Activated CD8-positive, alpha-beta T cell treated with anti-CD3 and anti-CD28 coated beads, Interleukin-2, amount 10 ng/mL, durations not matched to agents 7 days and 5 days (primary cell): ENCODE results near the gene MAGI1. TPM values are rescaled to one million over a fixed set of nuclear protein-coding genes. Genes with fewer than 3 reads are reported as not detected.

Source experiments
- ATAC-seq: fragments of 150-1000 bp; cut with Tn5 transposase; one replicate; pipeline ENCODE4 v1.10.0; 2021; ENCODE audit warnings: moderate library complexity
- CTCF ChIA-PET: fragments of 350-600 bp; sonication (Branson Sonifier 250); formaldehyde crosslinking; loops from one replicate; lab custom pipeline; 2021; ENCODE audit warnings: antibody characterized with exemption; lab: Charles Lee
- POLR2A ChIA-PET: fragments of 350-600 bp; sonication (Branson Sonifier 250); formaldehyde crosslinking; loops from one replicate; lab custom pipeline; 2021; ENCODE audit warnings: antibody characterized with exemption; lab: Charles Lee
- DNase-seq: peaks from one replicate; pipeline ENCODE4 v3.0.0-alpha.2; 2020
- H3K27ac Mint-ChIP-seq: one replicate; pipeline ENCODE4 v1.8.0; 2021; ENCODE audit warnings: mild to moderate bottlenecking, mixed read lengths
- H3K27me3 Mint-ChIP-seq: one replicate; pipeline ENCODE4 v1.8.0; 2021; ENCODE audit warnings: low read depth, mixed read lengths
- H3K36me3 Mint-ChIP-seq: one replicate; pipeline ENCODE4 v1.8.0; 2021; ENCODE audit warnings: low read depth, mixed read lengths
- H3K4me1 Mint-ChIP-seq: one replicate; pipeline ENCODE4 v1.8.0; 2021; ENCODE audit warnings: low read depth, mixed read lengths
- H3K4me3 Mint-ChIP-seq: one replicate; pipeline ENCODE4 v1.8.0; 2021; ENCODE audit warnings: mild to moderate bottlenecking, mixed read lengths
- H3K9me3 Mint-ChIP-seq: one replicate; pipeline ENCODE4 v1.8.0; 2022; ENCODE audit warnings: mixed read lengths; ENCODE audit not compliant: insufficient read depth
- total RNA-seq, 2 experiments: library from RNA; stranded (reverse); gene quantifications; one replicate each; pipeline ENCODE4 v1.2.3, GENCODE V29; 2021

Gene MAGI1
- total RNA-seq, 2 experiments from 2014 or later: not detected

DNA sequence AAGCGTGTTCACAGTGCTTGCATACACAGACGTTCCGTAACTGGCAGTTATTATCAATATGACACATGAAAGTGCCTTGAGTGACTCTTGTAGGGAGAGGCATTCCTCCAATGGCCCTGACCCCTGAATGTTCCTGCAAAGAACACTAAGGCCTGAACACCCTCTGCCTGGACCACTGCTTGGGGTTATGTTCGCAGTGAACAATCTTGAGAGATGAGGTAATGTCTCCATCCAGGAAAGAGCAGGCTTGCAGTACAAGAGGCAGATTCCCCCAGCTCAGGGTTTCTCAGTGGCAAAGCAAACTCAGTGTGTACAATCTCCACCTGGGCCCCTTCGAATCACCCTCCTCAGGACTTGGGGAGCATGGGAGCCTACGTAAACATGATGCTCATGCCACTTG, 324.6 kb downstream of the MAGI1 start:
- ATAC-seq: no peak
- POLR2A ChIA-PET: no interaction called here
- Mint-ChIP-seq H3K4me3 (no peak overlapping the region), H3K27ac (no peak overlapping the region), H3K4me1 (no peaks in the 10 kb centered on the region), H3K27me3 (no peaks in the 10 kb centered on the region), H3K9me3 (no peaks in the 10 kb centered on the region), H3K36me3 (no peaks in the 10 kb centered on the region)
- no peak for DNase-seq
- CTCF ChIA-PET: no interaction called here

- ChIA-PET CTCF (no interaction called here), POLR2A (no interaction called here)
- Mint-ChIP-seq H3K36me3 (no peaks in the 10 kb centered on the region), H3K9me3 (no peaks in the 10 kb centered on the region), H3K4me1 (no peaks in the 10 kb centered on the region), H3K27me3 (no peaks in the 10 kb centered on the region), H3K27ac (no peak overlapping the region), H3K4me3 (no peak overlapping the region)
- ATAC-seq: no peak
- no peak for DNase-seq
These were observed 325.7 kb downstream of the MAGI1 start for GRCh38 chr3:65713016-65713415.

DNA sequence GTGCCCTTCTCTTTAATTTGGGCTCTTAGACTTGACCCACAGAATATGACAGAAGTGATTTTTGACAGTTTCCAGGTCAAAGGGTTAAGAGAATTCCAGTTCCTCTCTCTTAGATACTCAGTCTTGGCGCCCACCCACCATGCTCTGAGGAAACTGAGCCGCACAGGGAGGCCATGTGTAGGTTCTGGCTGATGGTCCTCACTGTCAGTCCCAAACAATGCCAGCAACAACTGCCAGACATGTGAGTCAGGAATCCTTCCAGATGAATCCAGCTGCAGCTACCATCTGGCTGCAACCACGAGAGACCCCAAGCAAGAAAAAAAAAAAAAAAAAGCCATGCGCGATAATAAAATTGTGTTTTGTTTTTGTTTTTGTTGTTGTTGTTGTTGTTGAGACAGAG, 326.6 kb downstream of the MAGI1 start:
- ChIA-PET POLR2A (no interaction called here), CTCF (no interaction called here)
- no peak for DNase-seq
- no peak for ATAC-seq
- Mint-ChIP-seq H3K36me3 (no peaks in the 10 kb centered on the region), H3K9me3 (no peaks in the 10 kb centered on the region), H3K4me3 (no peak overlapping the region), H3K4me1 (no peaks in the 10 kb centered on the region), H3K27ac (no peak overlapping the region), H3K27me3 (no peaks in the 10 kb centered on the region)

DNA sequence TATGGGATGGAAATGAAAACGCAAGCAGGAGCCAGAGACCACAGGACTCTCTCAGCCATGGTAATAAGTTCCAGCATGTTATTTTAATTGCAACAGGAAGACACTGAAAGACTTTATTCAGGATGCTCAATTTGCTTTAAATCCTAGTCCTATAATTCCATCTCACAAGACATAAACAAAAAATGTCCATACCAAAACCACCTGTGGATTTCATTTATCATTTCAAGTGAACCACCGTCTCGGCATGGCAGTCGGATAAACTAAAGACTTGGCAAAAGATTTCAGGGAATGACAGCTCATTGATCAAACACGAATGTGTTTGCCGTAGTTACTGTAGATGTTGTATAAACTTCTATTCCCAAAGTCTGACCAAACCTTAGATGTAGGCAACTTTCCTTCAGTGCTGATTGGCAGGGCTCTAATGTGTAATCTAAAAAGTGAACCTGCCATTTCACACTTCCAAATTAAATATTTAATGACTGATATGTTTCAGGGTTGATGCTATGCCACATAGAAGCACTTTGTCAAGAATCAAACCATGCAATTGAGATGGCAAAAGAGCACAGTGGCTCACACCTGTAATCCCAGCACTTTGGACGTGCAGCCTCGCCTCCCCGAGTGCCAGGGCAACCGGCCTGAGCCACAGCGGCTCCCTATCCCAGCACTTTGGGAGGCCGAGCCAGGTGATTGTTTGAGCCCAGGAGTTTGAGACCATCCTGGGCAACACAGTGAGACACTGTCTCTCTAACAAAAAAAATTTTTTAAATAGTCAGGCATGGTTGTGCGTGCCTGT, 331.7 kb downstream of the MAGI1 start:
- no peaks in the 10 kb centered on the region for H3K27me3 Mint-ChIP-seq
- H3K4me3 Mint-ChIP-seq: no peak overlapping the region
- no peaks in the 10 kb centered on the region for H3K9me3 Mint-ChIP-seq
- no peaks in the 10 kb centered on the region for H3K36me3 Mint-ChIP-seq
- no peak for DNase-seq
- no peak for ATAC-seq
- H3K27ac Mint-ChIP-seq: no peak overlapping the region
- H3K4me1 Mint-ChIP-seq: no peaks in the 10 kb centered on the region
- CTCF ChIA-PET: no interaction called here
- POLR2A ChIA-PET: no interaction called here

DNA sequence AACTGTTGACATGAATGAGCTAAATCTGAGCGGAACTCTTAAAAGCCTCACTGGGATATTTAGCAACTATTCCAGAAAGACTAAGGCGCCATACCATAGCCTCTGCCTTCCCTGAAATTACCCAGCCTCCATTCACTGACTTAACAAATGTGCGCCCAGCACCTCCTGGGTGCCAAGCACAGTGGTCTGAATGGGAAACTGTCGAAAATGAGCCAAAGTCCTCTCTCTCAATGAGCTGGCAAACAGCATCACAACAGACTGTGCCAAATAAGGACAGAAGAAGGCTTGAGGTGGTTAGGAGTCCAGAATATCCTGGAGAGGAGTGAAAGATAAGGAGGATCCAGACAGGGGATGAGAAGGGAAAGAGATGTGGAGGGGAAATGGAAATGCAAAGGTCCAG, 332.4 kb downstream of the MAGI1 start:
- no peaks in the 10 kb centered on the region for H3K9me3 Mint-ChIP-seq
- no peak overlapping the region for H3K4me3 Mint-ChIP-seq
- no peaks in the 10 kb centered on the region for H3K4me1 Mint-ChIP-seq
- H3K27ac Mint-ChIP-seq: no peak overlapping the region
- CTCF ChIA-PET: no interaction called here
- DNase-seq (no peak), ATAC-seq (no peak)
- POLR2A ChIA-PET: no interaction called here
- no peaks in the 10 kb centered on the region for H3K27me3 Mint-ChIP-seq
- no peaks in the 10 kb centered on the region for H3K36me3 Mint-ChIP-seq

DNA sequence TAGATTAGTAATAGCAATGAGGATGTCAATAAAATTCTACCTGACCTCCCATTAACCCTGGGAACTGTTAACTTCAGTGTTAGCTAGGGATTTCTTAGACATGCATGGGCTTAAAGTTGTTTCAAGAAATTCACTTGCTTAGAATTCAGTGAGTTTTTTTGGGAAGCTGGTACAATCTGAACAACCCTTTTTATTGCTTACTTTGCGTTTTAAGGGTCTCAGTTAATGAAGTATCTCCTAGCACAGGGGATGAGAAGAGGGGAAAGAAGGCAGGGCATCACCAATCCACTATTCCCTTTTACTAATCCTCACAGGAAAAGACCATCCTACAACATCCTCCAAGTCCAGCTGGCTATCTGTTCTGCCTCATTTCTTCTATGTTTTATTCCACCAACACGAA, 334.9 kb downstream of the MAGI1 start:
- CTCF ChIA-PET: no interaction called here
- Mint-ChIP-seq H3K36me3 (no peaks in the 10 kb centered on the region), H3K27me3 (no peaks in the 10 kb centered on the region), H3K4me1 (no peaks in the 10 kb centered on the region), H3K4me3 (no peak overlapping the region), H3K9me3 (no peaks in the 10 kb centered on the region), H3K27ac (no peak overlapping the region)
- ATAC-seq (no peak), DNase-seq (no peak)
- POLR2A ChIA-PET: no interaction called here

DNA sequence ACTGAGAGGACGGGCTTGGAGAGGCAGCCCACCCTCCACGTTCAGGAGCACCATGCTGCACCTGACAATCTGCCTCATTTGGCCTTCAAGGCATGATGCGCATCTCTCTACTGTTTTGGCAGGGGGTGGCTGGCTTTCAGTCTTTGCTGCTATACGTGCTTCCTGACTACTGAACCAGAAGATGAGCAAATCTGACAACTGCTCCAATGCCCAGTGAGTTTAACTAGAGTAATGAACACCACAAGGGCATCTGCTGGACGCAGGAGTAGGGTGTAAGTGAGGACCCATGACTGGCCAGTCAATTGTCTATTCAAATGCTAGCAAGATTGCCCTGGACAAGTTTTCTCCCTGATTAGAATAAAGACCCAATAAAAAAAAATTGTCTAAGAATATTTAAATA, 335.7 kb downstream of the MAGI1 start:
- POLR2A ChIA-PET: no interaction called here
- Mint-ChIP-seq H3K4me1 (no peaks in the 10 kb centered on the region), H3K36me3 (no peaks in the 10 kb centered on the region), H3K9me3 (no peaks in the 10 kb centered on the region), H3K27ac (no peak overlapping the region), H3K27me3 (no peaks in the 10 kb centered on the region), H3K4me3 (no peak overlapping the region)
- ATAC-seq (no peak), DNase-seq (no peak)
- CTCF ChIA-PET: no interaction called here

GRCh38 chr3:65702202-65702601, 336.5 kb downstream of the MAGI1 start:
- ChIA-PET POLR2A (no interaction called here), CTCF (no interaction called here)
- Mint-ChIP-seq H3K36me3 (no peaks in the 10 kb centered on the region), H3K9me3 (no peaks in the 10 kb centered on the region), H3K27ac (no peak overlapping the region), H3K4me3 (no peak overlapping the region), H3K27me3 (no peaks in the 10 kb centered on the region), H3K4me1 (no peaks in the 10 kb centered on the region)
- DNase-seq: no peak
- no peak for ATAC-seq

DNA sequence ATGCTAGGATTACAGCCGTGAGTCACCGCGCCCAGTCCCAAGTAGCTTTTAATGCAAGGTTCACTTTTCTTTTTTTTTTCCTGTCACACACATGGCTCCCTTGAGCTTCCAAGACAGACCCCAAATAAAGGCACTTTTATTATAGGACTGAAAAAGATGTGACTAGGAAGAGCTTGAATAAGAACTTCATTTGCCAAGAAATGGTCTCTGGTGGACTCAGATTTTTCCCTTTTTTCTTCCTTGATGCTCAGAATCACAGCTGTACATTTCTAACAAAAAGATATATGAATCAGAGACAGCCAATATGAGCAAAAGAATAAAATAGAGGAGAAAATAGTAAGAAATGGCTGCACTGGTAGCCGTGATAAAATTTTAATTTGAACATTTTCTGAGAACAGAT, 337.2 kb downstream of the MAGI1 start:
- Mint-ChIP-seq H3K4me3 (no peak overlapping the region), H3K9me3 (no peaks in the 10 kb centered on the region), H3K27me3 (no peaks in the 10 kb centered on the region), H3K4me1 (no peaks in the 10 kb centered on the region), H3K36me3 (no peaks in the 10 kb centered on the region), H3K27ac (no peak overlapping the region)
- ATAC-seq (no peak), DNase-seq (no peak)
- CTCF ChIA-PET: no interaction called here
- POLR2A ChIA-PET: no interaction called here

- H3K27ac Mint-ChIP-seq: no peak overlapping the region
- CTCF ChIA-PET: no interaction called here
These were observed 349.3 kb downstream of the MAGI1 start for GRCh38 chr3:65689436-65689835.

GRCh38 chr3:65687741-65688140, 351.0 kb downstream of the MAGI1 start:
- CTCF ChIA-PET: no interaction called here
- H3K36me3 Mint-ChIP-seq: no peaks in the 10 kb centered on the region
- H3K9me3 Mint-ChIP-seq: no peaks in the 10 kb centered on the region
- ATAC-seq: no peak
- no peaks in the 10 kb centered on the region for H3K4me1 Mint-ChIP-seq
- H3K27me3 Mint-ChIP-seq: no peaks in the 10 kb centered on the region
- DNase-seq: no peak
- H3K4me3 Mint-ChIP-seq: no peak overlapping the region
- H3K27ac Mint-ChIP-seq: no peak overlapping the region
- POLR2A ChIA-PET: no interaction called here

More at GRCh38 chr3:65689436-65689835, 349.3 kb downstream of the MAGI1 start:
- H3K36me3 Mint-ChIP-seq: no peaks in the 10 kb centered on the region
- no peaks in the 10 kb centered on the region for H3K9me3 Mint-ChIP-seq
- POLR2A ChIA-PET: no interaction called here
- no peaks in the 10 kb centered on the region for H3K27me3 Mint-ChIP-seq
- ATAC-seq: no peak
- no peak overlapping the region for H3K4me3 Mint-ChIP-seq
- no peaks in the 10 kb centered on the region for H3K4me1 Mint-ChIP-seq
- DNase-seq: no peak

GRCh38 chr3:65685621-65686235, 353.0 kb downstream of the MAGI1 start:
- Mint-ChIP-seq H3K27ac (no peak overlapping the region), H3K36me3 (no peaks in the 10 kb centered on the region), H3K4me1 (no peaks in the 10 kb centered on the region), H3K27me3 (no peaks in the 10 kb centered on the region), H3K9me3 (no peaks in the 10 kb centered on the region), H3K4me3 (no peak overlapping the region)
- ChIA-PET POLR2A (no interaction called here), CTCF (no interaction called here)
- DNase-seq: no peak
- no peak for ATAC-seq
